ENCODE data around the gene IMPA2.

- TF ChIP-seq CTCF (IDR thresholded peaks at IDR 0.05) (no peak), POLR2A (IDR thresholded peaks at IDR 0.05) (no peak)
Measured at GRCh38 chr18:12029786-12030584, 48.7 kb downstream of the IMPA2 start.

Measured in body of pancreas (tissue), 4 donors.